Amygdala (tissue), 56 donors: ENCODE measurements around the gene RAD51B.

Experiments used
- DNase-seq, 56 donors: peaks; one replicate each; lab custom pipeline; 2025; lab: John Stamatoyannopoulos, UW

Gene RAD51B

GRCh38 chr14:68770051-68770450 is 950.5 kb downstream of the RAD51B start:
- DNase-seq, result no peak

- no peak for DNase-seq
Observed at GRCh38 chr14:68770553-68771286, 951.1 kb downstream of the RAD51B start.

GRCh38 chr14:68771631-68772030 is 952.1 kb downstream of the RAD51B start:
- no peak for DNase-seq

GRCh38 chr14:68772761-68773381 is 953.3 kb downstream of the RAD51B start:
- no peak for DNase-seq

- no peak for DNase-seq
Observed at GRCh38 chr14:68774771-68775613, 955.4 kb downstream of the RAD51B start.

- DNase-seq, result no peak
Observed at GRCh38 chr14:68775614-68776126, 956.1 kb downstream of the RAD51B start.

GRCh38 chr14:68777644-68778043 is 958.1 kb downstream of the RAD51B start:
- no peak for DNase-seq
